Breast epithelium (tissue), 3 donors: ENCODE measurements around the gene CMKLR1.

Experiments
- CTCF ChIP-seq, 3 donors: fragments of 450-650 bp; IDR thresholded peaks; one replicate each; pipeline ENCODE4 v1.5.1; 2016 to 2017; ENCODE audit warnings: antibody characterized with exemption in 3 of 3, mild to moderate bottlenecking in 3 of 3, moderate library complexity in 3 of 3
- POLR2A ChIP-seq: fragments of 450-650 bp; IDR thresholded peaks from one replicate; pipeline ENCODE4 v1.6.1; 2016; ENCODE audit warnings: antibody characterized with exemption, mild to moderate bottlenecking, moderate library complexity
- POLR2AphosphoS5 ChIP-seq, 3 donors: sonication (generic); formaldehyde crosslinking; IDR thresholded peaks; one replicate each; pipeline ENCODE4 v1.6.1; 2017; ENCODE audit warnings: antibody characterized with exemption in 3 of 3

DNA sequence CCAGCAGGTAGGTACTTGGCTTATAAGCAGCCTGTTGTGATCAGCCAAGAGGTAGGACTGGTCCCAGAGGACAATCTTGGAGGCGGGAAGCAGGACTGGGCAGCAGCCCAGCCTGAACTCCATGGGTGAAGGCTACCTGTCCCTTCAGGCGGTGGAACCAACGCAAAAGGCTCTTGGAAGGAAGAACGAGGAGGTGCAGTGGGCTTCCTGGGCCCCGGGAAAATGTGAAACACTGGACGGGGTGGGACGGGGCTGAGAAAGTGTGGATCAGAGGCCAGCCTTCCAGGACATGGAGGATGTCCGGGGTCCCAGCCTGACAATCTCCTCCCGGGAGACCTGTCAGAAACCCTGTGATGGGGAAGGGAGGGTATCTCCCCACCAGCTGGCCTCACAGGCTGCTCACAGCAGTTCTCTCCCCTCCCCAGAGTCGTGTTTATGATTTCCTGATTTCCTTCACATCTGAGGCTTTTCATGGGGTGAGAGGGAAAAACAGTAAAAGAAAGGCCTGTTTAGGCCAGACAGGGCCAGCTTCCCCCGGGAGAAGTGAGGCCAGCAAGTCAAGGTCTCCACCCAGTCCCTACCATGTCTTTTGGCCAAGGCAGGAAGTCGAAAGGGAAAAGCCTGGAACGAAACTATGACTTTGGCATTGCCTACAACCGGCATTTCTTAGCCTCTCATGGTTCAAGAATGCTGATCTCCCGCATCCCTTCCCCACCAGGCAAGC is 11.3 kb downstream of the CMKLR1 start:
- TF ChIP-seq CTCF (IDR thresholded peaks at IDR 0.05): no peak
- no peak for TF ChIP-seq POLR2A
- no peak for TF ChIP-seq POLR2AphosphoS5 (IDR thresholded peaks at IDR 0.05)
